K562 (cell line): ENCODE data around the gene PRSS21. TPM values are rescaled to one million over a fixed set of nuclear protein-coding genes. Genes with fewer than 3 reads are reported as not detected.
A peak's percentile ranks its signal among the peaks of the same experiment; 100 is the strongest.

ENCODE experiments used
- ELF2 ChIP-seq: fragments of 250-450 bp; sonication (Bioruptor Pico); IDR thresholded peaks from 2 replicates; pipeline ENCODE4 v1.5.0; 2021; ENCODE audit warnings: mild to moderate bottlenecking
- JUN ChIP-seq, 2 experiments: sonication (generic) in 1 of 2; formaldehyde crosslinking in 1 of 2; IDR thresholded peaks; 2 replicates each; pipeline versions ENCODE4 v1.6.1 to v1.8.0; 2012 to 2022; ENCODE audit warnings: borderline replicate concordance in 2 of 2, mild to moderate bottlenecking in 2 of 2, improper control_type of control experiment in 1 of 2, low read depth in 1 of 2, low read length in 1 of 2, missing genetic modification reagents in 1 of 2
- MEF2A ChIP-seq: IDR thresholded peaks from 2 replicates; pipeline ENCODE4 v1.6.1; 2011; ENCODE audit warnings: low read depth, mild to moderate bottlenecking, low read length, moderate library complexity; ENCODE audit not compliant: control insufficient read depth
- NR2C2 ChIP-seq, 2 experiments: fragments of 200-800 bp in 1 of 2; sonication (Bioruptor generic) in 1 of 2; sonication (generic) in 1 of 2; formaldehyde crosslinking in 1 of 2; IDR thresholded peaks; 2 replicates each; pipeline versions ENCODE4 v1.6.1 to v1.8.0; 2016 to 2022; ENCODE audit warnings: mild to moderate bottlenecking in 1 of 2, missing compliant biosample characterization in 1 of 2, missing genetic modification characterization in 1 of 2, missing genetic modification reagents in 1 of 2
- POLR3A ChIP-seq: IDR thresholded peaks from 2 replicates; pipeline ENCODE4 v1.6.1; 2011; ENCODE audit warnings: borderline replicate concordance, mild to moderate bottlenecking, moderate library complexity; ENCODE audit not compliant: insufficient read length, insufficient read depth; ENCODE audit errors: extremely low read depth
- RBM39 ChIP-seq: fragments of 200-400 bp; formaldehyde crosslinking; optimal IDR thresholded peaks from 2 replicates; pipeline ENCODE3; 2018; ENCODE audit warnings: low read depth, low read length
- SREBF1 ChIP-seq: fragments of 150-350 bp; IDR thresholded peaks from 2 replicates; pipeline ENCODE4 v1.6.1; 2014; ENCODE audit warnings: antibody characterized with exemption, low read depth, low read length, borderline replicate concordance
- TOE1 ChIP-seq, 2 experiments: fragments of 450-650 bp in 1 of 2; sonication (generic) in 1 of 2; formaldehyde crosslinking in 1 of 2; IDR thresholded peaks; 2 replicates each; pipeline versions ENCODE4 v1.7.1 to v1.8.0; 2016 to 2022; ENCODE audit warnings: borderline replicate concordance in 2 of 2, mild to moderate bottlenecking in 2 of 2, antibody characterized with exemption in 1 of 2, inconsistent platforms in 1 of 2, low read depth in 1 of 2, missing genetic modification reagents in 1 of 2, moderate library complexity in 1 of 2
- TSC22D4 ChIP-seq: fragments of 450-650 bp; IDR thresholded peaks from 2 replicates; pipeline ENCODE4 v1.6.1; 2016; ENCODE audit warnings: missing genetic modification characterization, missing biosample characterization, control low read depth
- polyA plus RNA-seq, 8 experiments: library from polyadenylated mRNA; depleted of rRNA in 4 of 8; stranded (reverse) in 5 of 8; unstranded in 3 of 8; fragments of >200 nt; fragmentation: Nextera tagmentation in 2 of 8; fragmentation: Illumina TruSeq in 1 of 8; extraction: Ambion mirVana in 2 of 8; extraction: Trizol in 1 of 8; gene quantifications; 2 replicates each; pipeline versions ENCODE4 v1.2.1 to v1.2.3, GENCODE V29; 2011 to 2014; ENCODE audit warnings: inconsistent platforms in 1 of 8, missing spikeins in 1 of 8
- total RNA-seq, 7 experiments: library from RNA; depleted of rRNA in 6 of 7; stranded (reverse); fragments of >200 nt in 6 of 7; fragmentation: Illumina TruSeq in 2 of 7; extraction: Trizol in 2 of 7; gene quantifications; 2 replicates each; pipeline versions ENCODE4 v1.2.1 to v1.2.3, GENCODE V29; 2011 to 2021; ENCODE audit warnings: low replicate concordance in 1 of 7
- TF ChIP-seq, protein P1 (sequence below): sonication (generic); formaldehyde crosslinking; IDR thresholded peaks from 2 replicates; pipeline ENCODE4 v1.5.0; 2020; ENCODE audit warnings: missing genetic modification reagents
- TF ChIP-seq, protein P2 (sequence below), 2 experiments: IDR thresholded peaks in 1 of 2; conservative IDR thresholded peaks in 1 of 2; 2 replicates each; pipeline ENCODE4 v1.6.1; 2016; ENCODE audit warnings: low read depth in 2 of 2, mild to moderate bottlenecking in 1 of 2, missing compliant biosample characterization in 1 of 2, missing genetic modification characterization in 1 of 2, moderate library complexity in 1 of 2
- TF ChIP-seq, protein P3 (sequence below): fragments of 200-800 bp; sonication (Bioruptor generic); IDR thresholded peaks from 2 replicates; pipeline ENCODE4 v1.6.1; 2016; ENCODE audit warnings: missing genetic modification characterization, missing compliant biosample characterization
- TF ChIP-seq, protein P4 (sequence below): IDR thresholded peaks from 2 replicates; pipeline ENCODE4 v1.6.1; 2012; ENCODE audit warnings: low read depth, low read length, improper control_type of control experiment, borderline replicate concordance

Gene PRSS21
- total and polyA plus RNA-seq, 9 of the 15 experiments (the other 6 are each of a cell fraction or from before 2014, with no cell fraction given), result 12.1 to 121 (median 61.3) TPM

DNA sequence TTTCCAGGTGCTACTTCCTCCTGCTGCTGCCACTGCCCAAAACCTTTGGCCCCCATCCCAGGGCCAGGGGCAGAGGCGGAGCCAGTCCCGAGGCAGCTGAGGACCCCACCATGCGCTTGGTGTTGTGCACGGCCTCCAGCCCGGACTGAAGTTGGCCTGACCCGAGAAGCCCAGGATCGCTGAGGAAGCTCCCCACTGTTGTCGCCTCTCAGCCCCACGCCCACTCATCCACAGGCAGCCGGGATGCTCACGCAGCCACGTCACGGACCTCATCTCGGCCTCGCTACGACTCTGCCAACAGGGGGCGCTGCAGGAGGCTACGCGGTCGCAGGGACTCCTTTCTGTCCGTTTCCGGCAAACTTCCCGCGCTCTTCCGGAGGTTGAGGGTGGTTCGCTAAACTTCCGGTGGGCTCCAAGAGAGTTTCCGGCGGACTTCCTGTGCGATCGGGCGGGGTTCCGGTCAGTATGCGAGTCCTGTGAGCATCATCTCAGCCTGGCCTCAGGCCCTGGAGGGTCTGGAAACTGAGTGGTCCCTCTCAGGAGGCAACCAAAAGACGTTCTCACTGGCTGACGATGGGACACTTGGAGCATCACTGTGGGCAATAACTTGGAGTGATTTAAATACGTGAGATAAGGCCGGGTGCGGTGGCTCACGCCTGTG lies 25.4 kb downstream of the PRSS21 start (continued):
- TF ChIP-seq, protein P1, sequence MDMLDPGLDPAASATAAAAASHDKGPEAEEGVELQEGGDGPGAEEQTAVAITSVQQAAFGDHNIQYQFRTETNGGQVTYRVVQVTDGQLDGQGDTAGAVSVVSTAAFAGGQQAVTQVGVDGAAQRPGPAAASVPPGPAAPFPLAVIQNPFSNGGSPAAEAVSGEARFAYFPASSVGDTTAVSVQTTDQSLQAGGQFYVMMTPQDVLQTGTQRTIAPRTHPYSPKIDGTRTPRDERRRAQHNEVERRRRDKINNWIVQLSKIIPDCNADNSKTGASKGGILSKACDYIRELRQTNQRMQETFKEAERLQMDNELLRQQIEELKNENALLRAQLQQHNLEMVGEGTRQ, result no peak
- no peak for TF ChIP-seq MEF2A
- peak; percentile 45; the same call in 1 of the 2 replicates for TF ChIP-seq TOE1 (IDR thresholded peaks at IDR 0.05; ENCODE audit: borderline replicate concordance)
- TF ChIP-seq TOE1 (CRISPR knock-in tag; IDR thresholded peaks at IDR 0.05; ENCODE audit: borderline replicate concordance, low read depth), result no peak
- no peak for TF ChIP-seq ELF2 (CRISPR knock-in tag)
- TF ChIP-seq NR2C2 (CRISPR knock-in tag; IDR thresholded peaks at IDR 0.05), result no peak
- TF ChIP-seq NR2C2 (tag; IDR thresholded peaks at IDR 0.05), result no peak
- TF ChIP-seq JUN (IDR thresholded peaks at IDR 0.05; ENCODE audit: borderline replicate concordance, low read depth, low read length), result no peak
- no peak for TF ChIP-seq JUN (CRISPR knock-in tag; IDR thresholded peaks at IDR 0.05; ENCODE audit: borderline replicate concordance)
- TF ChIP-seq TSC22D4 (tag), result no peak
- no peak for TF ChIP-seq RBM39
- no peak for TF ChIP-seq POLR3A
- TF ChIP-seq, protein P2, sequence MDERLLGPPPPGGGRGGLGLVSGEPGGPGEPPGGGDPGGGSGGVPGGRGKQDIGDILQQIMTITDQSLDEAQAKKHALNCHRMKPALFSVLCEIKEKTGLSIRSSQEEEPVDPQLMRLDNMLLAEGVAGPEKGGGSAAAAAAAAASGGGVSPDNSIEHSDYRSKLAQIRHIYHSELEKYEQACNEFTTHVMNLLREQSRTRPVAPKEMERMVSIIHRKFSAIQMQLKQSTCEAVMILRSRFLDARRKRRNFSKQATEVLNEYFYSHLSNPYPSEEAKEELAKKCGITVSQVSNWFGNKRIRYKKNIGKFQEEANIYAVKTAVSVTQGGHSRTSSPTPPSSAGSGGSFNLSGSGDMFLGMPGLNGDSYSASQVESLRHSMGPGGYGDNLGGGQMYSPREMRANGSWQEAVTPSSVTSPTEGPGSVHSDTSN (CRISPR knock-in tag; IDR thresholded peaks at IDR 0.05; ENCODE audit: low read depth), result no peak
- TF ChIP-seq, protein P2 (tag; conservative IDR thresholded peaks at IDR 0.05; ENCODE audit: low read depth), result no peak
- TF ChIP-seq, protein P3, sequence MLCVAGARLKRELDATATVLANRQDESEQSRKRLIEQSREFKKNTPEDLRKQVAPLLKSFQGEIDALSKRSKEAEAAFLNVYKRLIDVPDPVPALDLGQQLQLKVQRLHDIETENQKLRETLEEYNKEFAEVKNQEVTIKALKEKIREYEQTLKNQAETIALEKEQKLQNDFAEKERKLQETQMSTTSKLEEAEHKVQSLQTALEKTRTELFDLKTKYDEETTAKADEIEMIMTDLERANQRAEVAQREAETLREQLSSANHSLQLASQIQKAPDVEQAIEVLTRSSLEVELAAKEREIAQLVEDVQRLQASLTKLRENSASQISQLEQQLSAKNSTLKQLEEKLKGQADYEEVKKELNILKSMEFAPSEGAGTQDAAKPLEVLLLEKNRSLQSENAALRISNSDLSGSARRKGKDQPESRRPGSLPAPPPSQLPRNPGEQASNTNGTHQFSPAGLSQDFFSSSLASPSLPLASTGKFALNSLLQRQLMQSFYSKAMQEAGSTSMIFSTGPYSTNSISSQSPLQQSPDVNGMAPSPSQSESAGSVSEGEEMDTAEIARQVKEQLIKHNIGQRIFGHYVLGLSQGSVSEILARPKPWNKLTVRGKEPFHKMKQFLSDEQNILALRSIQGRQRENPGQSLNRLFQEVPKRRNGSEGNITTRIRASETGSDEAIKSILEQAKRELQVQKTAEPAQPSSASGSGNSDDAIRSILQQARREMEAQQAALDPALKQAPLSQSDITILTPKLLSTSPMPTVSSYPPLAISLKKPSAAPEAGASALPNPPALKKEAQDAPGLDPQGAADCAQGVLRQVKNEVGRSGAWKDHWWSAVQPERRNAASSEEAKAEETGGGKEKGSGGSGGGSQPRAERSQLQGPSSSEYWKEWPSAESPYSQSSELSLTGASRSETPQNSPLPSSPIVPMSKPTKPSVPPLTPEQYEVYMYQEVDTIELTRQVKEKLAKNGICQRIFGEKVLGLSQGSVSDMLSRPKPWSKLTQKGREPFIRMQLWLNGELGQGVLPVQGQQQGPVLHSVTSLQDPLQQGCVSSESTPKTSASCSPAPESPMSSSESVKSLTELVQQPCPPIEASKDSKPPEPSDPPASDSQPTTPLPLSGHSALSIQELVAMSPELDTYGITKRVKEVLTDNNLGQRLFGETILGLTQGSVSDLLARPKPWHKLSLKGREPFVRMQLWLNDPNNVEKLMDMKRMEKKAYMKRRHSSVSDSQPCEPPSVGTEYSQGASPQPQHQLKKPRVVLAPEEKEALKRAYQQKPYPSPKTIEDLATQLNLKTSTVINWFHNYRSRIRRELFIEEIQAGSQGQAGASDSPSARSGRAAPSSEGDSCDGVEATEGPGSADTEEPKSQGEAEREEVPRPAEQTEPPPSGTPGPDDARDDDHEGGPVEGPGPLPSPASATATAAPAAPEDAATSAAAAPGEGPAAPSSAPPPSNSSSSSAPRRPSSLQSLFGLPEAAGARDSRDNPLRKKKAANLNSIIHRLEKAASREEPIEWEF, result no peak
- TF ChIP-seq SREBF1, result no peak
- TF ChIP-seq, protein P4, sequence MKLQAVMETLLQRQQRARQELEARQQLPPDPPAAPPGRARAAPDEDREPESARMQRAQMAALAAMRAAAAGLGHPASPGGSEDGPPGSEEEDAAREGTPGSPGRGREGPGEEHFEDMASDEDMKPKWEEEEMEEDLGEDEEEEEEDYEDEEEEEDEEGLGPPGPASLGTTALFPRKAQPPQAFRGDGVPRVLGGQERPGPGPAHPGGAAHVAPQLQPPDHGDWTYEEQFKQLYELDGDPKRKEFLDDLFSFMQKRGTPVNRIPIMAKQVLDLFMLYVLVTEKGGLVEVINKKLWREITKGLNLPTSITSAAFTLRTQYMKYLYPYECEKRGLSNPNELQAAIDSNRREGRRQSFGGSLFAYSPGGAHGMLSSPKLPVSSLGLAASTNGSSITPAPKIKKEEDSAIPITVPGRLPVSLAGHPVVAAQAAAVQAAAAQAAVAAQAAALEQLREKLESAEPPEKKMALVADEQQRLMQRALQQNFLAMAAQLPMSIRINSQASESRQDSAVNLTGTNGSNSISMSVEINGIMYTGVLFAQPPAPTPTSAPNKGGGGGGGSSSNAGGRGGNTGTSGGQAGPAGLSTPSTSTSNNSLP, result no peak
